ENCODE data around the gene GP2. TPM values are rescaled to one million over a fixed set of nuclear protein-coding genes. Genes with fewer than 3 reads are reported as not detected.

GP2 gene
- polyA plus RNA-seq, 1 of the 3 experiments (the other 2 are of a cell fraction), result not detected

- CTCF ChIA-PET, result interaction anchor here (1.2 kb wide), 1 partner anchor 413 kb away, joined by 5 read pairs; no protein-coding TSS in a partner anchor
- no peak overlapping the region for H3K4me3 ChIP-seq (ENCODE audit: low read depth in 2 of 2, low read length in 1 of 2)
- H3K27ac ChIP-seq (ENCODE audit: low read depth in 2 of 2, low read length in 1 of 2), result no peak overlapping the region
- DNase-seq, result no peak
- no peaks in the 10 kb centered on the region for H3K36me3 ChIP-seq (replicated peaks in 1 of 2; ENCODE audit: control insufficient read depth in 1 of 2, insufficient read depth in 2 of 2, low read length in 1 of 2)
- H3K9me2 ChIP-seq, result no peaks in the 10 kb centered on the region
- no peaks in the 10 kb centered on the region for H3K4me1 ChIP-seq (ENCODE audit: control insufficient read depth in 1 of 2, insufficient read depth in 2 of 2, low read depth in 1 of 2, low read length in 1 of 2)
- no peak overlapping the region for H3K9ac ChIP-seq
- H3K27me3 ChIP-seq (ENCODE audit: insufficient read depth), result no peaks in the 10 kb centered on the region
- WGBS (ENCODE audit: low lambda C conversion rate), result 13% methylated on average over 2 of the region's 2 CpGs
- H3K4me2 ChIP-seq, result no peak overlapping the region
- no peaks in the 10 kb centered on the region for H3K79me2 ChIP-seq (ENCODE audit: insufficient read depth)
- H3F3A ChIP-seq (replicated peaks; ENCODE audit: insufficient read depth), result no peaks in the 10 kb centered on the region
- no peaks in the 10 kb centered on the region for H4K20me1 ChIP-seq (ENCODE audit: insufficient read depth)
- H2AFZ ChIP-seq (ENCODE audit: low read depth), result no peak overlapping the region
- H3K9me3 ChIP-seq, result no peaks in the 10 kb centered on the region
- POLR2A ChIA-PET, result no interaction called here
- TF ChIP-seq ZBTB33 (IDR thresholded peaks at IDR 0.05; ENCODE audit: borderline replicate concordance, low read depth), result no peak
- TF ChIP-seq FOXJ3 (CRISPR knock-in tag; IDR thresholded peaks at IDR 0.05), result no peak
- TF ChIP-seq MAX (IDR thresholded peaks at IDR 0.05; ENCODE audit: low read depth), result no peak
- TF ChIP-seq MXI1 (IDR thresholded peaks at IDR 0.05; ENCODE audit: low read depth, low read length), result no peak
- no peak for TF ChIP-seq SIN3A (IDR thresholded peaks at IDR 0.05; ENCODE audit: borderline replicate concordance, low read depth, low read length)
- TF ChIP-seq TEAD4 (IDR thresholded peaks at IDR 0.05; ENCODE audit: borderline replicate concordance, insufficient read depth), result no peak
- TF ChIP-seq MEF2A (IDR thresholded peaks at IDR 0.05; ENCODE audit: borderline replicate concordance, low read depth), result no peak
- TF ChIP-seq IRF3 (IDR thresholded peaks at IDR 0.05; ENCODE audit: low read depth, low read length), result no peak
- TF ChIP-seq TCF12 (IDR thresholded peaks at IDR 0.05), result no peak
- no peak for TF ChIP-seq NFIC (IDR thresholded peaks at IDR 0.05; ENCODE audit: borderline replicate concordance)
- TF ChIP-seq RXRA (IDR thresholded peaks at IDR 0.05; ENCODE audit: borderline replicate concordance, low read depth), result no peak
- TF ChIP-seq RAD21 (IDR thresholded peaks at IDR 0.05; ENCODE audit: low read length), result no peak
- TF ChIP-seq FOXM1 (IDR thresholded peaks at IDR 0.05; ENCODE audit: low read depth), result no peak
- no peak for TF ChIP-seq SMC3 (IDR thresholded peaks at IDR 0.05; ENCODE audit: low read depth, low read length)
- no peak for TF ChIP-seq POLR2AphosphoS5 (IDR thresholded peaks at IDR 0.05; ENCODE audit: low read depth, low read length)
- no peak for TF ChIP-seq USF2 (IDR thresholded peaks at IDR 0.05; ENCODE audit: borderline replicate concordance, low read depth, low read length)
- TF ChIP-seq ELF1 (IDR thresholded peaks at IDR 0.05), result no peak
- TF ChIP-seq GATA2 (CRISPR knock-in tag; IDR thresholded peaks at IDR 0.05), result no peak
- TF ChIP-seq USF1 (IDR thresholded peaks at IDR 0.05; ENCODE audit: borderline replicate concordance, low read depth), result no peak
- TF ChIP-seq PBX3 (IDR thresholded peaks at IDR 0.05), result no peak
Observed at GRCh38 chr16:20320178-20320577, 7.1 kb downstream of the GP2 start.

Data from SK-N-SH (cell line).